HUES48 (cell line): ENCODE data around the gene INPP5A.

ENCODE experiments used
- H3K27ac ChIP-seq: one replicate; pipeline ENCODE4 v1.7.0; 2013; ENCODE audit warnings: low read depth, low read length, inconsistent platforms
- H3K27me3 ChIP-seq: 2 replicates; pipeline ENCODE4 v1.6.1; 2013; ENCODE audit warnings: mild to moderate bottlenecking, low read length; ENCODE audit not compliant: control insufficient read depth, insufficient read depth
- H3K36me3 ChIP-seq: 2 replicates; pipeline ENCODE4 v1.6.1; 2013; ENCODE audit warnings: low read length; ENCODE audit not compliant: control insufficient read depth, insufficient read depth
- H3K4me1 ChIP-seq: 2 replicates; pipeline ENCODE4 v1.6.1; 2013; ENCODE audit warnings: mild to moderate bottlenecking, low read length; ENCODE audit not compliant: control insufficient read depth, insufficient read depth
- H3K4me3 ChIP-seq: 2 replicates; pipeline ENCODE4 v1.5.1; 2013; ENCODE audit warnings: mild to moderate bottlenecking, low read depth, low read length
- H3K9ac ChIP-seq: 2 replicates; pipeline ENCODE4 v1.6.1; 2013; ENCODE audit warnings: mild to moderate bottlenecking, low read depth, low read length, moderate library complexity
- H3K9me3 ChIP-seq: 2 replicates; pipeline ENCODE4 v1.6.1; 2013; ENCODE audit warnings: low read length; ENCODE audit not compliant: control insufficient read depth, insufficient read depth

The INPP5A gene

DNA sequence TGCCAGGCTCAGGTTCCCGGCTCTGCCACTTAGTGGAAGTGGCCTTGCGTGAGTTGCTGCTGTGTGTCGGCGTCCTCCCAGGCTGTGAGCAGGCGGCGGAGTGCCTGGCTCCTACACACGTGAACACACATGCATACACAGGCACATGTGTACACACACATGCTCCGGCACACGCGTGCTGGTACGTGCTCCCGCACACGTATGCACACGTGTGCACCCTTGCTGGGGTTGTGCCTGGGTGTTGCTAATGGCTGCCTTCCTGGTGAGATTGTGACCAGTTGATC is 107.6 kb downstream of the INPP5A start:
- Histone ChIP-seq H3K36me3 (no peaks in the 10 kb centered on the region), H3K27ac (no peak overlapping the region), H3K4me1 (no peaks in the 10 kb centered on the region)

DNA sequence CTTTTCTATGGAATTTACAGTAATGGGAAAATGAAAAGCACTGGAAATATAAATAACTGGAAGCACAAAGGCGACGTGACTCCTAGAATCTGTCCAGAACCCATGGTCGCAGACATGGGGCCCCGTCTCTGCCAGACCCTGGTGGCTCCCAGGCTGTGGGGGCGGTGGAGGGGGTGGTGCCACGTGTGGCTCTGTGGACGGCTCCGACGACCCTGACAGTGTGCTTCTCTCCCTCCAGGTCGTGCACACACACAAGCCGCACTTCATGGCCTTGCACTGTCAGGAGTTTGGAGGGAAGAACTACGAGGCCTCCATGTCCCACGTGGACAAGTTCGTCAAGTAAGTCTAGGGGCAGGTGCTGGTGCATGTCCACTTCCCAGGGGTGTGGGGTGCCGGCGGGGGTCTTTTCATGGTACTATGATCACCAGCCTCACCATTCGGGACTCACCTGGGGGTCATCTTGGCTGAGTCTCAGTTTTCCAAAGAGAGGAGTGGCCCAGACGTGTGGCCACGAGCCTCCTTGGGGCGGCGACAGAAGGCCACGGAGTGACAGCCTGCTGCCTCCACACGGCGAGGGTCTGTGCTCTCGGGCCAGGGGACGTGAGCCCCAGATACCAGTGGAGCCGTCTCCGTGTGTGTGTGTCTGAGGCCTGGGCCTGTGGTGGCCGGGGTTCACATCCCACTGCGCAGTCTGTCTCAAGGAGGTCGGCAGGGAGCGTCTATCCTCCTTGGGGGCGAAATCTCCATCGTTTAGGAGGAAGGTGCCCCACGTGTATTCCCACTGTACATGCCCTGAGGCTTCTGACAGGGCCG is 108.2 kb downstream of the INPP5A start:
- Histone ChIP-seq H3K9me3 (no peaks in the 10 kb centered on the region), H3K4me1 (no peaks in the 10 kb centered on the region), H3K36me3 (no peaks in the 10 kb centered on the region), H3K27ac (no peak overlapping the region), H3K9ac (no peak overlapping the region), H3K27me3 (no peaks in the 10 kb centered on the region), H3K4me3 (no peak overlapping the region)

More for the DNA sequence above, 107.6 kb downstream of the INPP5A start:
- H3K9me3 ChIP-seq, result no peaks in the 10 kb centered on the region
- no peak overlapping the region for H3K9ac ChIP-seq
- H3K4me3 ChIP-seq, result no peak overlapping the region
- no peaks in the 10 kb centered on the region for H3K27me3 ChIP-seq

- Histone ChIP-seq H3K9me3 (no peaks in the 10 kb centered on the region), H3K4me1 (no peaks in the 10 kb centered on the region), H3K4me3 (no peak overlapping the region), H3K27ac (no peak overlapping the region), H3K27me3 (no peaks in the 10 kb centered on the region), H3K36me3 (no peaks in the 10 kb centered on the region), H3K9ac (no peak overlapping the region)
Measured at GRCh38 chr10:132646443-132647097, 109.0 kb downstream of the INPP5A start.

DNA sequence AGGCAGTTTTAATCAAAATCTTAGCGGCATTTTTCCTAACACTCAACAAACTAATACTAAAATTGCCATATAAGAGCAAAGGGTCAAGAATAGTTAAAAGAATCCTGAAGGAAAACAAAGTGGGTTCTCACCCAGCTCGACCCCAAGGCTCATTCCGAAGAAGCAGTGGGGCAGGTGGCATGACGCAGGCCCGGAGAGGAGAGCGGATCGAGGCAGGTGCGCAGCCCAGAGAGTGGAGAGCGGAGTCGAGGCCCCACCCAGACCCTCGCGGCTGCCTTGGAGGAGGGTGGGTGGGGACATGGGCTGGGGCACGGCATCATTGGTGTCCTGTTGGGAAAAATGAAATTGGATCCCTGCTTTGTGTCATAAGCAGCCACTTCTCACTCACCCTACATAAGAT is 109.8 kb downstream of the INPP5A start:
- no peaks in the 10 kb centered on the region for H3K9me3 ChIP-seq
- H3K27me3 ChIP-seq, result no peaks in the 10 kb centered on the region
- H3K4me1 ChIP-seq, result no peaks in the 10 kb centered on the region
- no peak overlapping the region for H3K27ac ChIP-seq
- no peak overlapping the region for H3K4me3 ChIP-seq
- H3K9ac ChIP-seq, result no peak overlapping the region
- H3K36me3 ChIP-seq, result no peaks in the 10 kb centered on the region

- H3K4me3 ChIP-seq, result no peak overlapping the region
Measured at GRCh38 chr10:132648072-132648850, 110.7 kb downstream of the INPP5A start.

DNA sequence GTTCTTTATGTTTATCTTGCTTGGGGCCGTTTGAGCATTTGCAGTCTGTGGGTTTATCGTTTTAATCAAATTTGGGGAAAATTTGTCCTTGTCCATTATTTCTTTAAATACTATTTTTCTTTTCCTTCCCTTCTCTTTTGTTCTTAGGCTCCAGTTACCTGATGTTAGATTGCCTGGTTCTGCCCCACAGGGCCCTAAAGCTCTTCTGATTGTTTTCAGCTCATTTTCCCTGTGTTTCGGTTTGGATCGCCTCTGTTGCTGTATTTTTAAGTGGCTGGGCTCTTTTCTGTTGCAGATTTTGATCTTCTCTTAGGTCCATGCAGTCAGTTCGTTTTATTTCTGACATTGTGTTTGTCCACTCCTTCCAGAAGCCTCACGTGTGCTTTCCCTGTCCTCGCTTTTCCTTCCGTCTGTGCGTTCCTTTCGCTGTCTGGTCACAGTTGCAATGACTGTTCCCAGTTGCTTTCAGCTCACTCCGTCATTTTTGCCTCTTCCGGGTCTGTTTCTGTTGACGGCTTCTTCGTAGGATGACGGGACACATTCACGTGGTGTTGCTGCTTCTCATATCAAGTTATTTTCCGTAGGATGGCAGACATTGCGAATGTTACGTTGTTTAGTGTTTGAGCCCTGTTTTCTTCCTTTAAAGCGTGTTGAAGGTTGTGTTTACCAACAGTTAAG is 111.4 kb downstream of the INPP5A start:
- no peaks in the 10 kb centered on the region for H3K27me3 ChIP-seq
- no peak overlapping the region for H3K27ac ChIP-seq
- no peaks in the 10 kb centered on the region for H3K36me3 ChIP-seq
- no peaks in the 10 kb centered on the region for H3K4me1 ChIP-seq
- H3K9me3 ChIP-seq, result no peaks in the 10 kb centered on the region
- no peak overlapping the region for H3K9ac ChIP-seq
- no peak overlapping the region for H3K4me3 ChIP-seq

More at GRCh38 chr10:132648072-132648850, 110.7 kb downstream of the INPP5A start:
- Histone ChIP-seq H3K4me1 (no peaks in the 10 kb centered on the region), H3K9ac (no peak overlapping the region), H3K36me3 (no peaks in the 10 kb centered on the region), H3K27me3 (no peaks in the 10 kb centered on the region), H3K27ac (no peak overlapping the region), H3K9me3 (no peaks in the 10 kb centered on the region)

DNA sequence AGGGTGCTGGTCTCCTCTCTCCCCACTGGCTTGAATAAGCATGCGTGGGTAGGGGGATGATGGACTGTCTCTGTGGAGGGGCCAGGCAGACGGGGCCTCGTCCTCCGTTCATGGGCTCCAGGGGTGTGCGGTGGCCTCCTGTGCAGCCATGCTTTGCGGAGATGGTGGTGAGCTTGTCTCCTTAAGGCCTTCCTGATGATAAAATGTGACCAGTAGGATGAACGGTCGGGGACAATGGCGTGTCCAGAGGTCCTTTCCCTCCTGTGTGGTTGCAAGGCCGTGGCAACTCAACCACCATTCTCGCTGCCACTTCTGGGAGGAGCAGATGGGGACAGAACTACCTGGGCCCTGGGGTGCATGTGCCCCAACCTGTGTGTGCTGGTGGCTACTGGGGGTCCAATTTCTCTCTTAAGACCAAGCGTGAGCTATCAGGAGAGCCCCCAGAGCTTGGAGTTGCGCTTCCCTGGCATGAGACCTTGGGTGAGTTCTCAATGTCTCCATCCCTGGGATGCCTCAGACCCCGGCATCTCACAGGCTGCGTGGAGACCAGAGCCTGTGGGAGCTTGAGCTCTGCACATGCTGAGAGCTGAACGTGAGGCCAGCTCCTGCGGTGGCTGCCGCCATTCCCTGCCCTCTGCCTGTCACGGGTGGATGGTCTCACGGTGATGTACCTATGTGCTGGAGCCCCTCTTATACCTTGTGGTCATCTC is 112.2 kb downstream of the INPP5A start:
- no peaks in the 10 kb centered on the region for H3K27me3 ChIP-seq
- H3K4me1 ChIP-seq, result no peaks in the 10 kb centered on the region
- no peaks in the 10 kb centered on the region for H3K36me3 ChIP-seq
- H3K9me3 ChIP-seq, result no peaks in the 10 kb centered on the region
- H3K9ac ChIP-seq, result no peak overlapping the region
- no peak overlapping the region for H3K4me3 ChIP-seq
- no peak overlapping the region for H3K27ac ChIP-seq

DNA sequence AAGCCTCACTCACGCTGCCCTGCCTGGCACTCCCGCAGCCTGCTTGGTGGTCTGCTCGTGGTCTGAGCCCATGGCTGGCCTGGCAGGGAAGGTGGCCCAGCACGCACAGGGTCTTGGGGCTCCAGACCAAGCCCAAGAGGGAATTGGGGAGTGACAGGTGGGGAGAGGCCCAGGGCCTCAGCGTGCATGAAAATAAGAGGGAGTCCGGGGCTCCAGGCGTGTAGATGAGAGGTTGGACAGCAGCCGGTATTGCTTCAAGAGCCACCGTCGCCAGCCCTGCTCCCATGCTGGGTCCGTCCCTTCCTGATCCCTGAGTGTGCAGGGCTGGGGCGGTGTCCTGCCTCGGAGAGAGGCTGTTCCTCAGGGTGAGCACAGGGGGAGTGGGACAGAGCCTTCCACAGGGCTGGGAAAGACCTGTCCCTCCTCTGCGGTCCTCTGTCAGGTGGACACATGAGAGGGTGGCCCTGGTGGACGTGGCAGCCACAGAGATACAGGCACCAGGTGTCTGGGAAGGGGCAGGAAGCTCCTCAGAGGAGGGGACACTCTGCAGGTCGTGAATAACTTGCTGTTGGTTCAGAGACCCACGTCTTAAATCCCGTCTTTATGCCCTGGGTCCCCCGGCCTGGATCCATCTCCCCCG is 113.1 kb downstream of the INPP5A start:
- H3K4me1 ChIP-seq, result no peaks in the 10 kb centered on the region
- no peaks in the 10 kb centered on the region for H3K36me3 ChIP-seq
- H3K27me3 ChIP-seq, result no peaks in the 10 kb centered on the region
- no peak overlapping the region for H3K27ac ChIP-seq
- no peaks in the 10 kb centered on the region for H3K9me3 ChIP-seq
- no peak overlapping the region for H3K4me3 ChIP-seq
- H3K9ac ChIP-seq, result no peak overlapping the region

GRCh38 chr10:132651511-132652029 is 114.0 kb downstream of the INPP5A start:
- Histone ChIP-seq H3K27ac (no peak overlapping the region), H3K4me3 (no peak overlapping the region), H3K27me3 (no peaks in the 10 kb centered on the region), H3K9me3 (no peaks in the 10 kb centered on the region), H3K4me1 (no peaks in the 10 kb centered on the region), H3K9ac (no peak overlapping the region), H3K36me3 (no peaks in the 10 kb centered on the region)

- no peaks in the 10 kb centered on the region for H3K4me1 ChIP-seq
- no peaks in the 10 kb centered on the region for H3K27me3 ChIP-seq
- no peaks in the 10 kb centered on the region for H3K36me3 ChIP-seq
- no peak overlapping the region for H3K27ac ChIP-seq
- no peak overlapping the region for H3K9ac ChIP-seq
- no peaks in the 10 kb centered on the region for H3K9me3 ChIP-seq
- no peak overlapping the region for H3K4me3 ChIP-seq
Measured at GRCh38 chr10:132652446-132652845, 114.9 kb downstream of the INPP5A start.
